Inflammatory macrophage (primary cell): ENCODE data around the gene HRAS.

ENCODE experiments used
- DNase-seq, 2 donors: peaks; one replicate each; pipeline ENCODE4 v3.0.0-alpha.2; 2020 to 2022

Gene HRAS

DNA sequence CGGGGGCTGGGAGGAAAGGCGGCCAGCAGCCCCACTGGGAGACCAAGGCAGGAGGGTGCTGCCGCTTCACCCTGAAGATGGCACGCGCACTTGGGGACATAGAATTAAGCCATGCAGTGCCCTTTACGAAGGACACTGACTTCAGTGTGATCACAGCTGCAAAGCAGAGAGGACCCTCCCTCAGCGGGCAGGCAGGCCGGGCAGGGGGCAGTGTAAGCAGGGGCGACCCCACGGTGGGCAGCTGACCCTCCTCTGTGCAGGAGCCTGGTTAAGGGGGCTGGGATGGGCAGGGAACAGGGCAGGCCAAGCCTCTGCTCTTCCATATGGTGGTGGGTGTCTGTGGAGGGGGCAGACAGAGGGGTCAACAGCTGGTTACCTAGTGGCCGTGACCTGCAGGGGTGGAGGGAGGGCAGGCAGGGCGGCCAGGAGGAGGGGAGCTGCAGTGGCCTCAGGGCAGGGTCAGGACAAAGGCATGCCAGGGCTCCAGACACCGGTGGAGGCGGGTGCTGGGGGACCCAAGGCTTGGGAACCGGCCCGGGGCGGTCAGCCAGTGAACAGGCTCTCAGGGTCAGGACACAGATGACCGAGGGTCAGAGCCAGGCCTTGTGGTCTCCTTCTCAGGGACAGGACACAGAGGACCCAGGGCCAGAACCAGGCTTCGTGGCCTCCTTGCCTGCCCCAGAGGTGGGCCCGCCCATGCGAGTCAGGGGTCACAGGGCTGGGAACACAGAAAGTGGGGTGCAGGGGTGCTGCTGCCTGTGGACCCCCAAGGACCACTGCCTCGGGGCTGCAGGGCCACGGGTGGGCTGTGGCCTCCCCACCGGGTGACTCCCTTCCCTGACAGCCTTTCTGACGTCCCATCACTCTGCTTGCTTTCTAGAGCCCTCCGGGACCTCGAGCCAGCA, 18.0 kb upstream of the HRAS start:
- no peak for DNase-seq

GRCh38 chr11:551596-551995, 16.2 kb upstream of the HRAS start:
- no peak for DNase-seq

GRCh38 chr11:551131-551530, 15.8 kb upstream of the HRAS start:
- no peak for DNase-seq

- DNase-seq = no peak
These were observed 15.3 kb upstream of the HRAS start for GRCh38 chr11:550746-551085.

- no peak for DNase-seq
These were observed 14.8 kb upstream of the HRAS start for GRCh38 chr11:550021-550745.

DNA sequence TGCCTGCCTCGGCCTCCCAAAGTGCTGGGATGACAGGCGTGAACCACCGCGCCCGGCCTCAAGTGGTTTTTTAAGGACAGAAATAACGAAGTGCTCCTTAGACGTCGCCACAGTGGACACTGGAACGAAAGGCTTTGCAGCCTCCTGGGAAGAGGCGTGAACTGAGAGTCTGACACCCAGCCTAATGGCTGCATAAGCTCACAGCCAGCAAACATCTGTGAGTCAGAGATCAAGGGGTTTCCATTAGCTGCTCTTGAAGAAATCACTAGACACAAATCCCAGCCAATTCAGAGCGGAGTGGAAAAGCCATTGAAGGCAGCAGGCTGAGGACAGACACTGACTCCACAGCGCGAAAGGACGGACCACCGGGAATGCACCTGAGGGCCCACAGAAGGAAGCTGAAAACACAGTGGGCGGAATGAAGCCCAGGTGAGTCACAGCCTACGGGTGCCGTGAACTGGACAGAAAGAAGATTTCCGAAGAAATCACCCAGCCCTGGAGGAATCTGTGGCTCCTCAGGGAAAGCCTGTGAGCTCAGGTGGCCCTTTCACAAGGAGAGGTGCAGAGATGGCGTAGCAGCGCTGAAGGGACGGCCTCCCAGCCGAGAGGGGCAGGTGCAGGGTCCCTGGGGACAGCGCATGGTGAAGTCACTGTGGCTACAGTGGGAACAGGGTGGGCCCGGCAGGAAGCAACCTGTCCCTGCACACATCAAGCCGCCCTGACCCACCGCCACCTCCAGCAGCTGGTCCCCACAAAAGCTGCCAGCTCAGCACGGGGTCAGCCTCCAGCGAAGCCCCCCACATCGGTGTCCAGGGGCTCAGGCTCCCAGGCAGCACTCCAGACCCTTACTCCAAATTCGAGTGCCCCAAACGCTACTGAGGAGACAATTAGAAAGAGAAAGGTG, 13.6 kb upstream of the HRAS start:
- no peak for DNase-seq

DNA sequence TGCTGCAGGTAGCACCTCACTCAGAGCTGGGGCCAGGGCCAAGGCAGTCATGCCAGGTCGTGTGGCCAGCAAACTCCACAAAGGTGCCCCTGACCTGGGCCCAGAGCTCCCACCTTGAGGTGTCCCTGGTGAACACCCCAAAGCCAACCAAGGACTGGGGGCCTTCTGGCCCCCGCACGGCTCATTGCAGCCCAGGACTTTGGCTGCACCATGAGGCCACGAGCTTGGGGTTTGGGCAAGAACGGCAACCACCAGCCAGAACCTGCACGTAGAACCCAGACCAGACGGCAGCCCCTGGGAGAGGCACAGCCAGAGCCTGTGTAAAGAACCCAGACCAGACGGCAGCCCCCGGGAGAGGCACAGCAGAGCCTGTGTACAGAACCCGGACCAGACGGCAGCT, 9.8 kb upstream of the HRAS start:
- DNase-seq = no peak

GRCh38 chr11:544817-545166, 9.4 kb upstream of the HRAS start:
- DNase-seq = no peak

DNA sequence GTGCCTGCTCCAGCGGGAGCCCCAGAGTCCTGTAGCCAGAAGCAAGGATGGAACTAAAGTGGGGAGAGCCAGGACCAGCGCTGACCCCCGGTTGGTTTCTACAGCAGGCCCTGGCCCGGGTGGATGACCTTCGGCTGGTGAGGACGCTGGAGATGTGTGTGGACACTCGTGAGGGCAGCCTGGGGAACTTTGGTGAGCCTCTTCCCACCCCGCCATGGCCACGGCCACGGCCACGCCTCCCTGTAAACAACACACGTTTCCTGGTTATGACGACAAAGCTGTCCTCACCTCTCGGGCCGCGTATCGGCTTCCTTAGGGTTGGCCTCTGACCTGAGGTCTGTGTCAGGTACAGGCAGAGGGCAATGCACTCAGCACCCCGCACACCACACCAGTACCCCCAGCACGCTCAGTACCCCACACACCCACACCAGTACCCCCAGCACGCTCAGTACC, 6.1 kb upstream of the HRAS start:
- no peak for DNase-seq

DNA sequence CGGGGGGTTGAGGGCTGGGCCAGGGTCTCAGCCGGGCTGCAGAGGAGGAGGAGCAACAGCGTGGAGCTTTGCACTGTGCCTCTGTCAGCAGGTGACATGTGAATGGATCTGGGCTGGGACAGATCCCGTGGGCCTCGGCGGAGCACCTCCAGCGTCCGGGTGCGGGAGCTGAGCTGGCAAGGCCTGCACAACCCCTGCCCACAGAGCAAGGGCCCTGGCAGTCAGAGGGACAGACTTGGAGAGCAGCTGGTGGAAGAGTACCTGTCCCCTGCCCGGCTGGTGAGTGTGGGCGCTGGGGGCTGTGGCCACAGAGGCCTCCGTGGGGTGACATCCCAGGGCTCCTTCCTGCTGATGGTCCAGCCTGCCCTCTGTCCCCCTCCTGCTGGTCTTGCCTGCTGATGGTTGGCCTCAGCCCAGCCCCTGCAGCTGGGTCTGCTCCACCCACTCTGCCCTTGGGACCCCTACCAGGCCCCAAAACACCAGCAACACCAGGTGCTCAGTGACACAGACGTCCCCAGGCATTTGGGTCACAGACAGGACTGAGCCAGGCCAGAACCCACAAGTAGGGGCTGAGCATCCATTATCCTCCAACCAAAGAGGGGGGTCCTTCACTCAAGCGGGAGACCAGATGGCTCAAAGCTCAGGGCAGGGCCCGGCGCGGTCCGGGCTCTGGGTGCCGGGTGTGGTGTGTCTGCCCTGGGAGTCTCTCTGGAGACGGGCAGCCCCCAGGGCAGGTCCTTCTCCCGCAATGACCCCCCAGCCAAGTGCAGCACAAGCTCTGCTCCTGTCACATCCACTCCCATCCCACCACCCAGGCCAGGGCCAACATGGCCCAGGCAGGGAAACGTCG, 5.4 kb upstream of the HRAS start:
- no peak for DNase-seq

- no peak for DNase-seq
These were observed 4.7 kb upstream of the HRAS start for GRCh38 chr11:539971-540481.

- DNase-seq = no peak
These were observed 3.2 kb upstream of the HRAS start for GRCh38 chr11:538431-539051.

DNA sequence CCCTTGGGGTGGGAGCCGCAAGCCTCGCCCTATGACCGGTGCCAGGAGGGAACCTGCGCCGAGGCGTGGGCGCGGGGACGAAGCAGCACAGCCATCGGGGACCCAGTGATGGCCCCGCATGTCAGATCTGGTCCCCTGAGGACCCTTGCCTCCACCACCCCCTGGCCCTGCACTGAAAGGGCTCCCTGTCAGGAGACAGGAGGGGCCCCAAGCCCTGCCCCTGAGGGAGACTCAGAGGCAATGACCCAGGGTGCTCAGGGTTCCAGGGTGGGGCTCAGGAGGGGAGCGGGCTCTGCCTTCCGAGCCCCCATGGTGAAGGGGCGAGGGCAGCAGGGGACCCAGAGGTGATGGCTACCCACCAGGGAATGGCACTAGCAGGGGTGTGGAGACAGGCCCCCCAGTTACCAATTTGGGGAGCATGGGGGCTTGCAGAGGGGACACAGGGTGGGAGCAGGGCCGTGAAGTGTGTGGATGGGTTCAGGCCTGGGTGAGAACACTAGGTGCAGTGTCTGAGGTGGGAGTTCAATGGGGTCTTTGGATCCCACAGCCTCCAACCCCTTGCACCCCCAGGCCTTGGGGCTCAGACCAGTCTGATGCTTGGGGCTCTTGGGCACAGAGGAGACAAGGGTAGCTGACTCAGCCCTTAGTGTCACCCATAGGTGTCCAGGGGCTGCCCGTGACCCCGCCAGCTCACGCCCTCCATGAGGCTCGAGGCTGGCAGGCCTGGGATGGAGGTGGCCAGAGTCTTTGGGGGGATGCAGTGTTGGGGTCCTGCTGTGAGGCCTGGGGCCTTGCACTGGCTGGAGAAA, 2.5 kb upstream of the HRAS start:
- DNase-seq = no peak

GRCh38 chr11:536841-537621, 1.7 kb upstream of the HRAS start, which contains the start of gene LRRC56:
LRRC56 (plus strand) TSS chr11:537527; CDS start chr11:540685, 3,158 bp downstream.
- peak; percentile 82 for DNase-seq

GRCh38 chr11:535210-535518, 212 bp downstream of the HRAS start:
- DNase-seq = no peak

DNA sequence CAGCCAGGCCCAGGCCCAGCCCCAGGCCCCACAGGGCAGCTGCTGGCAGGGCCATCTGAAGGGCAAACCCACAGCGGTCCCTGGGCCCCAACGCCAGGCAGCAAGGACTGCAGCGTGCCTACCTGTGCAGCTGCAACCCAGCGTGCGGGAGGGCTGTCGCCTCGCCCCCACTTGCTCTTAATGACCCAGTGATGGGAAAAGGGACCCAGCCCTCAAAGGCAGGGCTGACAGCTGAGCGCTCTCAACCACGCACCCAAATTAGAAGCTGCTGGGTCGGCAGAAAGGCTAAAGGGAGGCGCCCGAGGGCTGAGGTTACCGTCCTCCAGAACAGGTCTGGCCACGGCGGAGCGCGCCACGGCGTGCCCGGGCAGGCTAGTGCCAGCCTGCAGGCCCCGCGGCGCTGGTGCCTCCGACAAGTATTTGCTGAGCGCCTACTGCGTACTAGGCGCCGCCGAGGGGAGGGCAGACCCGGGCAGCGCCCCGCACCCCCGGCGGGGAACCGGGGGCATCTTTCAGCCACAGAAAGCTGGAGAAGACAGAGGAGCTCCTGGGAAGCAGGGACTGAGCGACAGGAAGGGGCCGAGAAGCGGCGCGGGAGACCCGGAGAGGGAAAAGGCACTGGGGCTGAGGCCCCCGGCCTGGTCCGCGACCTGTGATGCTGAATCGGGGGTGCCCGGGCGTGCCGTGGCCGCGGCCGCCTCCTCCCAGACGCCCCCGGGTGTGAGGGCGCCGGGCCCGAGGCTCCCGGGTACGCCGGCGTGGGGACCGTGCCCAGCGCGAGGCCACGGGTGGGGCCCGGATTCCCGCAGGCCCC, 773 bp downstream of the HRAS start:
- DNase-seq = peak in 1 of 2 donors; percentile 14

GRCh38 chr11:533586-534395, 1.6 kb downstream of the HRAS start:
- no peak for DNase-seq
